Retinal pigment epithelial cell (primary cell): ENCODE results near the gene SARS1.
"Not testable (repeated sequence)": the region's sequence is repeated elsewhere in the genome, so short reads cannot be mapped to it uniquely, and the experiment has no call there.

ENCODE experiments used
- DNase-seq: peaks from one replicate; pipeline ENCODE4 v3.0.0-alpha.2; 2010; ENCODE audit warnings: low read depth
- H3K4me3 ChIP-seq: 2 replicates; pipeline ENCODE4 v1.5.1; 2011; ENCODE audit warnings: mild to moderate bottlenecking, low read length, control low read depth, moderate library complexity
- CTCF ChIP-seq: conservative IDR thresholded peaks from 2 replicates; pipeline ENCODE4 v1.5.1; 2011; ENCODE audit warnings: low read depth, low read length, control low read depth, inconsistent platforms

The SARS1 gene

DNA sequence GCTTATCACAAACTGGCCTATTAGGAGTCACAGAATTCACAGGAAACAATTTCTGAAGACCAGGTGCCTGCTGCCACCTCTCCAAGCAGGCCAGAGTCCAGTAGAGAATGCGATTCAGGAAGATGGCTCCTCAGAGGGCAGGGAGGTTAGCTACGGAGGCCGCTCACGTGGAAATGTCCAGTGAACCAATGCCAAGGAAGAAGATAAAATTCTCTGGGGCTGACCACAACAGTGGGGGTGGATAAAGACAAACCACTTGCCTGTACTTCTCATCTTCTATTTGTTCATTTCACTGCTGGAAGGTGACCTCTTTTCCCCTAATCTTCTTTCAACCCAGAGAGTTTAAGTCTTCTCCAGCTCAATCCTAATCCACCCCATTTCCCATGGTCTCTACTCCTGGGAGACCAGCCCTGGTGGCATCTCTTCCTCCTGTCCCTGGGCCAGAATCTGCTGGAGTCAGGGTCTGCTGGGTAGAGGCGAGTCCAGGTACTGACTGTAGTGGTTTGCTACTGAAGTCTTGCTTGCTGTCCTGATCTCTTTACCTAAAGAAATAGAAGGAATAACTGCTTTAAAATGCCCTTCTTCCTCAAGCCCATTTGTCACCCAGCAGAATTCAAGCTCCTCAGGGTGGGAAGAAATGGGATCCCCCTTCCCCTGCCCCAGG lies 66.0 kb downstream of the SARS1 start:
- TF ChIP-seq CTCF: no peak

DNA sequence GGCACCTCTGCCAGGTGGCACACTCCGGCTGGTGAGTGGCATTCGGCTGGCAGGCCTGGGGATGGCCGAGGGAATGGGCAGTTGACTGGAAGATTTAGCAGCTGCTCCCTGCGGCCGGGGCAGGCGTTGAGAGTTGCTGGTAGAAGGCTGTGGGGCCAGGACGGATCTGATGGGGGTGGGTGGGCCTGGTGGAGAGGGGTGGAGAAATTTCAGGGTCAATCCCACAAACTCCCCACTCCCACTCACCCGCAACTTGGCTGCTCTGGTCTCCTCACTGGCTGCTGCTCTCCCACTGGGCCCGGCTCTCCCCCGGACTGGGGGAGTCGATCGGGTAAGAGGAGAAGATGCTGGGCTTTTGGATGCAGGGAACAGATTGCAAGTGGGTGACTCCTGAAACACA lies 67.1 kb downstream of the SARS1 start:
- DNase-seq: no peak
- TF ChIP-seq CTCF: no peak
- H3K4me3 ChIP-seq: no peak overlapping the region

More for the DNA sequence above, 66.0 kb downstream of the SARS1 start:
- DNase-seq: no peak
- no peak overlapping the region for H3K4me3 ChIP-seq

GRCh38 chr1:109281680-109282496 lies 68.2 kb downstream of the SARS1 start:
- peak overlapping the region; percentile 88 for H3K4me3 ChIP-seq
- no peak for TF ChIP-seq CTCF
- no peak for DNase-seq

DNA sequence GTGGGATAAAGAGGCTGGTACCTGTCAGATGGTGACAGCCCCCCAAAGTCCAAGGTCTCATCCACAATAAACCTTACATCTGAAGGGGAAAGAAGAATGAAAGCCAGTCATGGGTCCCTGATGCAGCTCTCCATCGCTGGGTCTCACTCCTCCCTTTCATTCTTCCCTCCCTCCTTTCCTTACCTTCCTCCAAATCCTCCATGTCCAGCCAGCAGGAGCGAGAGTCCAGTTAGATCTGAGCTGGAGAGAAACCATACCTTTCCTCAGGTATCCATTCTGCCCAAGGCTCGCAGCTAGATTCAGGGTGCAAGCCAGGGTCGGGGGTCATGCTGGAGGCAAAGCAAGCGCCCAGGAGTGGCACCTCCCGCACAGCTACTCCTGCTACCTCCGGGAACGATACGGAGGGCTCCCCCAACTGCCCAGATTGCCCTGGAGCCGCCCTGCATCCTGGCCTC lies 68.8 kb downstream of the SARS1 start:
- DNase-seq: no peak
- H3K4me3 ChIP-seq: peak overlapping the region; percentile 88
- no peak for TF ChIP-seq CTCF

- H3K4me3 ChIP-seq: peak within 1 kb of the TSS; percentile 88
- peak; percentile 62 for TF ChIP-seq CTCF
- peak; percentile 81 for DNase-seq
These were observed 69.4 kb downstream of the SARS1 start, which contains the start of gene PSRC1 for GRCh38 chr1:109282952-109283747. Gene PSRC1 (minus strand): TSS chr1:109283145.

GRCh38 chr1:109283748-109284600 lies 70.3 kb downstream of the SARS1 start:
- TF ChIP-seq CTCF: no peak
- H3K4me3 ChIP-seq: peak overlapping the region; percentile 88
- no peak for DNase-seq

- DNase-seq, H3K4me3 ChIP-seq: not testable (repeated sequence)
These were observed 73.0 kb downstream of the SARS1 start for GRCh38 chr1:109286762-109287161.
